ENCODE data around the gene PHPT1.
"Not testable (repeated sequence)": the region's sequence is repeated elsewhere in the genome, so short reads cannot be mapped to it uniquely, and the experiment has no call there.

The PHPT1 gene

DNA sequence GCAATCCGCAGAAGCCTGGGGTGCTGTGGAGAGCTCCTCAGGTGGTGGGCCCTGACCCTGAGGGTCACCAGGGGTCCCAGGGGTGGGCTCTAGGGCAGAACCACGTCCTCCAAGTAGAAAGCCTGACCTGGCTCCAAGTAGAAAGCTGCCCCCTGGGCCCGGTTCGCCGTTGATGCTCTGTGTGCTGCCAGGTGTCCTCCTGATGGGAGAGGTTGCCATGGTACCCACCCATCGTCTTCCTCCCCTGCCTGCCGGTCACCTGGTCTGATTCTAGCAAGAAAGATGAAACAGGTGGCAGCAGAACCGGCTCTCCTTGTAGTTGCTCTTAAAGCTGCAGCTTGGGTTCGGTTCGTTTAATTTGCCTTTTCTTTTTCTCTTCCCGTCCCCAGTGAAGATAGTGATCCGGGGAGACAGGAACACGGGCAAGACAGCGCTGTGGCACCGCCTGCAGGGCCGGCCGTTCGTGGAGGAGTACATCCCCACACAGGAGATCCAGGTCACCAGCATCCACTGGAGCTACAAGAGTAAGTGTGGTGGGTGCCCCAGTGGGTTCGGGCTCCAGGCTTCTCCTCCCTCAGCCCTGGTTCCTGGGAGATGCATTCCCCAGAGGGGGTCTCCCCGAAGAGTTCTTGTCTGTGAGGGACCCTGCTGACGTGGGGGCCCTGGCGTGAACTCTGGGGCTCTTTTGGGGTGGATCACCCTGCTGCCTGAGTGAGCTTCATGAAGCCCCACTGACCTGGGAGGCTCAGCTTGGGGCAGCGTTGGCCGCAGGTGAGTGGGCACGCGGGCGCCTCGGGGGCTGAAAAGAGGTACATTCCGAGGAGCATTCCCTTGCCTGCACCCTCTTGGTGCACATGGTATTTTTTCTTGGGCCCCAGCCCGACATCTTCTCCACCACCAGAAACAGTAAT lies 25.8 kb upstream of the PHPT1 start:
- DNase-seq: no peak

DNA sequence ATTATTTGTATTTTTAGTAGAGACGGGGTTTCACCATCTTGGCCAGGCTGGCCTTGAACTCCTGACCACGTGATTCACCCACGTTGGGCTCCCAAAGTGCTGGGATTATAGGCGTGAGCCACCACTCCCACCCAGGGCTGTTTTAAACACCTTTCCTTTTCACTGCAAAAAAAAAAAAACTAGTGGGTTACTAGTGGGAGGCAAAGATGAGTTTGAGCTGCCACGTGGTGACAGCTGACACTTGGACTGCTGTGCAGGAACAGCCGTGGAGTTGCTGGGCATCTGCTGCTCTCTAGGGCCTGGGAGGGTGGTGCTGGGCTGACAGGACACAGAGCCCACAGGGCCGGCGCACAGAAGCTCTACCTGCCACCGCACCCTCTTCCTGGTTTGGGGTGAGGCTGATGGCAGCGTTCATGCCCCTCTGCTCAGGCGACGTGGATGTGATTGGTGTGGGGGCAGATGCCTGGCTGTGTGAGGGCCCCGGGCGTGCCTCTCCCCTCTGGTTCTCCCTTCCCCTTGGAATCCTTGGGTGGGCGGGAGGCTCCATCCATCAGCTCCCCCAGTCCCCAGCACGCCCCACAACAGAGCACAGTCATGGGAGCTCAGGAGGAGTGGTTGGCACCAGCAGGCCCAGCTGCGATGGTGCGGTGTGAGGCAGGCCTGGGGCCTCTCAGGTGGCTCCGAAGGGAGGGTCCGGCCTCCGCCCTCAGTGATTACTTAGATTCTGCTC lies 24.5 kb upstream of the PHPT1 start:
- no peak for DNase-seq

DNA sequence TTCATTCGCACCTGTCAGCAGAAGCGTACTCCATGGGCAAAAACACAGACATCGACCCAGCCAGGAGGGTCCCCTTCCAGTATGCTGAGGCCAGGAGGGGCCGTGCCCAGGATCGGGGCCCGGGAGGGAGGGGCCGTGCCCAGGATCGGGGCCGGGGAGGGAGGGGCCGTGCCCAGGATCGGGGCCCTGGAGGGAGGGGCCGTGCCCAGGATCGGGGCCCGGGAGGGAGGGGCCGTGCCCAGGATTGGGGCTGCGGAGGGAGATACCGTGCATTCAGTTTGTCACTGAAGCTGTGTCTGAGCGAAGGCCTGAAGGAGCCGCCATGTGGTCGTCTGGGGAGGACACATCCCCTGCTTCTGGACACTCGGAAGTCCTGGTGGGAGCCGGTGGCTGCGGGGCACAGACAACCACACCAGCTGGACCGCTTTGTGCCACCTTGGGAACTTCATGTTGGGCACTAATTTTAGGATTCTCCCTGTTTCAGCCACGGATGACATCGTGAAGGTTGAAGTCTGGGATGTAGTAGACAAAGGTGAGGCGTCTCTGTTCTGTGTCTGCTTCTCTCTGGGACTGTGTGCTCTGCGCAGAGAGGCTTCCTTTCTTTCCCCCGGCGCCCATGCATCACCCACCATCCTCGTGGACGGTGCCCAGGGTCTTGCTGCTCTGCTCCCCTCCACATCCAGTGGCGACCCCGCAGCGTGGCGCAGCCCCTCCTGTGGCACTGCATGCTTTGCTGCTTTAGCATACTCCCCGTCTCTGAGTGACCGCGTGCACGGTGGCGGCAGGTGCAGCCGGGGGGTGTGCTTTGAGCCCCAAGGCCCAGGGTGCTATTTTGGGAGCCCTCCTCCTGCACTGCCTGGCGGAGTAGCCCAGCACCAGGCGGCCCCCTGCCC lies 23.7 kb upstream of the PHPT1 start:
- DNase-seq: no peak

DNA sequence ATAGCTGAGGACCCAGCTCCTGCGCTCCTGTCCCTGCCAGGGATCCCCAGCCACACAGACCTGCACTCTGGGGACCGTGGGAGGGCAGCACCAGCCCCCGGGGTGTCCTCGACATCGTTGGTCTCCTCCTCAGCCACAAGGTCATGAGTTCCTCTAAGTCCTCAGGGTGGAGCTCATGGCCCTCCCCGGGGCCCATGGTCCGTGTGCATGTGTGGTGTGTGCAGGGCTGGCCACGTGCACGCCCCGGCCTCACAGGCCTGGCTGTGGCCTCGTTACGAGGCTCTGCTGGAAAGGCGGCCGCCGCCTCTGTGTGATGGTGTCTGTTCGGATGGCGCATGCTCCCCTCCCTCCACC lies 23.0 kb upstream of the PHPT1 start:
- DNase-seq: no peak

DNA sequence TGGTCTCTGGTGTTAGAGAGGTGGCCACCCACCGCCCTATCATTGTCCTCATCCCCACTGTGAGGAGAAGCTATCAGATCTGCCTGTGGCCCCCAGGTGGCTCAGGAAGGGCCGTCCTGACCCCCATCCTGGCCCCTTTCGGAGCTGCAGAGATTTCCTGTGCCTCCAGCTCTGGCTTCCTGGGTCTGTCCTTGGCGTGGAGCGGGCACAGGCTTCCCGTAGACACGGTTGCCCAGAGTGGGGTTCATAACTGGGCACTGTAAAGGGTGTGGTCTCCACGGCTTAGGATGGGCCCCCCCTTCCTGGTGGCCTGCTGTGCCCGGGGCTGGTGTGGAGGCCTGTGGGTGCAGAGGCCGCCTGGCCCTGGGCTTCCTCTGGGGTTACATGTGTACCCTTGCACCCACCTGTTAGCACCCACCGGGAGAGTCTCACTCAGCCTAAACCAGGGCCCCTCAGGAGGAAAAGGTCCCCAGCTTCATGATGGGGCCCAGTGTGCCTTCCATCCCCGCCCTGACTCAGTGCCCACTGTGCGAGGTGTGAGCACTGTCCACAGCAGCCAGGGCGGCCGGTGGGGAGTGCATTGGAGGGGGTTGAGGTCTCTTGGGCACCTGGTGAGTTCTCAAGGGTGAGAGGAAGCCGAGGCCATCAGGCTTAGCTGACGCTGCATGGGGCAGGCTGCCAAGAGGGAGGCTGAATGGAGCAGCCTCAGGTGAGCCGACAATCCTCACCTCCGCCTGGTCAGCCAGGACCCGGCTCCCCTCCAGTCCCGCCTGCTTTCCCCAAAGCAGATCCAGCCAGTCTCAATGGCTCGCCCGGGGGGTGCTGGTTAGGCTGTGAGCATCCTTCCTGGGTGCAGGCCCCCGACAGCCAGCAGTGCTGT lies 22.3 kb upstream of the PHPT1 start:
- DNase-seq: no peak

DNA sequence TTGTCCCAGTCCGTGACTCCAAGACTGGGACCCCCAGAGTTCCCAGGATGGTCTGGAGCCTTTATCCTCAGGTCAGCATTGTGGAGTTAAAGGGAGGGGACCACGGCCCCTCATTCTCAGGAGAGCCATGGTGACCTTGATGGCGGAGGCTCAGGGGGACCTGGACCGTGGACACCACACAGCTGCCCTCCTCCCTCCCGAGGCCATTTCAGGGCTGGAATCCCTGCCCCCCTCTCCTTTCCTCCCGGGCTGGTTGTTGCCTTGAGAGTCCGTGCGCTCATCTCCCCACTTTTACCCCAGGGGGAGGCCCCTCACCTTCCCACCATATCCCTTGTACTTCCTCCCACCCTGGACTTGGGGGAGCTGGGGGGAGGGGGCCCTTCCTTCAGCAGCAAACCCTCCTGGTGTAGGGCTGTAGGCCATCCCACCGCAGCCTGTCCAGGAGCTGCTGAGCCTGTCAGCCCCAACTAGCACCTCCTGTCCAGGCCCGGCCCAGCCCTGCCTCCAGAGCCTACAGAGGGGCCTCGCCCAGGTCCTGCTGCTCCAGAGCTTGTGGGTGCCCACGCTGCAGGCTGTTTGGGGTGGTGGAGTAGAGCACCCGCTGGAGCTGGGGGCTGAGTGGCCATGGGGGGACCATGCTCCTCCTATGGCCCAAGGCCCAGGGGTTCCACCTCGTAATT lies 21.3 kb upstream of the PHPT1 start:
- DNase-seq: no peak

DNA sequence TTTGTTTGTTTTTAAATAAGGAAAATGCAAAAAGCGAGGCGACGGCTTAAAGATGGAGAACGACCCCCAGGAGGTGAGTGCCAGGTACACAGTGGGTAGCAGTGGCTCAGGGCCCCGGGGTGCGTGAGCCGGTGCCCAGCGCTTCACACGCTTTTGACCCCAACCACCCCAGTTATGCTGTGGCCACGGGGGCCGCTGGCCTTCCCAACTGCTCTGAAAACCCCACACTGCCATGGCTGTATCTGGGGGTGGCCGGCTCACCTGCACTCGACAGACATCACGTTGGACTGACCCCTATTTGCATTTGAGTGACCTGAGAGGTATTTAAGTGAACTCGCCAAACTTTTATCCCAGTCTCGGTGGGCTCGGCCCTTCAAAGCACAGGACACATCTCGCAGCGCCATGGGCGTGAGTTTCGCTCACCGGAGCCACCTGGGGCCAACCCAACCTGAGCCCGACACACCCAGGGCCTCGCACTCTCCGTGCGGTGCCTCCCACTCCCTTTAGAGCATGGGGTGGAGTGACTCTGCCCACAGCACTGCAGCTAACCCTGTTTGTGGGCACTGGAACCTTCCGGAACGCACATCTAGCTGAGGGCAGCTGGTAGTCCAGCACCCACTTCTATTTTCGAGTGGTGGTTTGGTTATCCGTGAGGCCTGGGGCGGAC lies 20.6 kb upstream of the PHPT1 start:
- DNase-seq: no peak

DNA sequence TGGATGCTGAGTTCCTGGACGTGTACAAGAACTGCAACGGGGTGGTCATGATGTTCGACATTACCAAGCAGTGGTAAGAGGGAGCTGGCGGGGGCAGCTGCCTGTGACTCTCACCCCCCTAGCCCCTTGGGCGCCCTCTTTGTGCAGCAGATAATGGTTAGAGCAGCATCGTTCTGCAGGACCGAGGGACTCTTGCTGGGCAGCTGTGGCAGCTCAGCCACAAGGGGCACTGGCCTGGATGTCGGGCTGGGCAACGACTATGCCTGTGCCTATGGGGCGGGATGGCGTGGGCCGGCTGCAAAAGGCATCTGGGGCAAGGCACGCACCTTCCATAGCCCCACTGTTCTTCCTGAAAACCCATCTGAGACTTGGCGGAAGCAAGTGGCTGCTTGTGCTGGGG lies 19.8 kb upstream of the PHPT1 start:
- no peak for DNase-seq

DNA sequence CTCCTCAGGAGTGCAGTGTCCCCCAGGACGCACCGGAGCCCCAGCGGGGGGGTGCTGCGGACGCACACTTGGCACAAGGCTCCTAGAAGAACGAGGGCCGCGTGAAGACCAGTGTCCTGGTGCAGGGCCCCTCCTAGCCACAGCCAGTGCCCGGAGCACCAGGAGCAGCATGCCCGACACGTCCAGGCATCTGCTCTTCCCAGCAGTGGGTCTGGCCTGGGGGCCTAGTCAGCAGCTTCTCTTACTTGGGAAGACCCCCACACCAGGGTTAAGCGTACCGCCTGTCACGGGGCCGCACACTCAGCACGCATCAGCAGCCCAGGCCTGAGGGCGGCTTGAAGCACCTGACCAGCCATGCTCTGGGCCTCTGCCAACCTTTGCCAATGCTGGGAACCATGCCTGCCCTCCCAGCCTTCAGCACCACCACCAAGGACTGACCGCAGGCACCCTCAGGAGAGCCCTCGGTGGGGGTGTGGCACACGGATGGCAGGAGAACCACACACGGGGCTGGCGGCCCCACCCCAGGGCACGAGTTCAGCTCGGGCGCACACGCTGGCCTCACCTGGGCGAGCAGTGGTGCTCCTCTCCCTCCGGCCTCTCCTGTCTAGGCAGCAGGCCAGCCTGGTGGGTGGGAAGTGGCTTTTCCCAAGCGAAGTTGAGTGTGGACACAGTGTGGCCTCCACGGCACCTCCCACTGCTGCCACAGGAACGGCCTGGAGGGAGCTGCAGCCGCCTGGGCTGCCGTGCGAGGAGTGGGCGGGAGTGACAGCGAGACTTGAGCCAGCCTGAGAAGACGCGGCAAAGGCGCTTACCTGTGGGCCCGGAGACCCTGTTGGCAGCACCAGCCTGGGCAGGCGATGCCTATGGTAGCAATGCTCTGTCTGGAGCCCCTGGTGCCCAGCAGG lies 19.0 kb upstream of the PHPT1 start:
- no peak for DNase-seq

DNA sequence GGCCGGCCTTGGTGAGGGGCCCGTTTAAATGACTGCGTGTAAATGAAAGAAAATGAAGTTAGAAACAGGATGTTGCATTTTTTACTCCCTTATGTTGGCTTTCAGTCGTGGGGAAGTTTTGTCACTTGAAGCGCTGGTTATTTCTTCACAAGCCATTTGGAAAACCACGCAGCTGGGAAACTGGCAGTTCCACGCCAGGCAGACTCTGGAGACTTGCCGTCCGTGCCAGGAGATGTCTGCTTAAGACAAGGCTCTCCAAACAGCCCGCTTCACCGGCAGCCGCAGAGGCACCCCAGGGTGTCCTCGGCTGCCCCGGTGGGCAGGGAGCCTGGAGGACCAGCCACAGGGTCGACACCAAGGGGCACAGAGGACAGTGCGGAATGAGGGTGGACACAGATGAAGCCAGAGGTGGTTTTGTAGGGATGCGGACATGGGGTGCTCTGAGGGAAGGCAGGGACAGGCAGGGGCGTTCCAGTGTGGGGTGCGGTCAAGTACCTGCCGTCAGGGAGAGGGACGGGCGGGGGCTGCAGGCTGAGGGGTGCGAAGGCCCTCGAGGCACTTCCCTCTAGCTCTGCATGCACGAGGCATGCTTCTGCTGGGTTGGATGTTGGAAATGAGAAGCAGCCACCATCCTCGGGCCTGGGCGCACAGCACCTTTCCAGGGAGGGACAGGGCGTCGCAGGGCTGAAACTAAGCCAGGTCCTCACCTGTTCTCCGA lies 18.0 kb upstream of the PHPT1 start:
- DNase-seq: no peak

DNA sequence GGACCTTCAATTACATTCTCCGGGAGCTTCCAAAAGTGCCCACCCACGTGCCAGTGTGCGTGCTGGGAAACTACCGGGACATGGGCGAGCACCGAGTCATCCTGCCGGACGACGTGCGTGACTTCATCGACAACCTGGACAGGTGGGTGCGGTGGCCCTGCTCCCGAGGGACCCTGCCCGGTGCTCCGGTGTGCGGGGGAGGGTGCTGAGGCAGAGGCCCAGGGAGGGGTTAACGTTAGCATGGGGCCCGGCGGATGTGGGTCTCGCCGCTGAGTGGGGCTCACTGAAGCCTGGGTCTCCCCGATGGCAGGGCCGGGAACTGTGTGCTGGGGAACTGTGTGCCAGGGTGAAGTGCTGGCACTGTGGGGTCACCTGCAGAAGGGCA lies 17.5 kb upstream of the PHPT1 start:
- no peak for DNase-seq

DNA sequence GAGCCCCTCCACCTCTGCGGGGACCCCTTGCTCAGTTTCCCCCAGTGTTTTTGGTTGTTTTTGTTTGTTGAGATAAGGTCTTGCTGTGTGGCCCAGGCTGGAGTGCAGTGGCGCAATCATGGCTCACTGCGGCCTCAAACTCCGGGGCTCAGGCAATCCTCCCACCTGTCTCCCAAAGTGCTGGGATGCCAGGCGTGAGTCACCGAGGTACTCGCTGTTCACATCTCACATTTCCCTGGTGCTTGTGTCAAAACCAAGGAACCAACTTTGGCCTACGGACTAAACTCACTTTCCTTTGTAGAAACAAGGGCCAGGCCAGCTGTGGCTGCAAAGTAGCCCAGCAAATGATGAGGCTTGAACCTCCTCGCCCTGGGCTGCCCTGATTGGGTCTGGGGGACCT lies 16.6 kb upstream of the PHPT1 start:
- no peak for DNase-seq

DNA sequence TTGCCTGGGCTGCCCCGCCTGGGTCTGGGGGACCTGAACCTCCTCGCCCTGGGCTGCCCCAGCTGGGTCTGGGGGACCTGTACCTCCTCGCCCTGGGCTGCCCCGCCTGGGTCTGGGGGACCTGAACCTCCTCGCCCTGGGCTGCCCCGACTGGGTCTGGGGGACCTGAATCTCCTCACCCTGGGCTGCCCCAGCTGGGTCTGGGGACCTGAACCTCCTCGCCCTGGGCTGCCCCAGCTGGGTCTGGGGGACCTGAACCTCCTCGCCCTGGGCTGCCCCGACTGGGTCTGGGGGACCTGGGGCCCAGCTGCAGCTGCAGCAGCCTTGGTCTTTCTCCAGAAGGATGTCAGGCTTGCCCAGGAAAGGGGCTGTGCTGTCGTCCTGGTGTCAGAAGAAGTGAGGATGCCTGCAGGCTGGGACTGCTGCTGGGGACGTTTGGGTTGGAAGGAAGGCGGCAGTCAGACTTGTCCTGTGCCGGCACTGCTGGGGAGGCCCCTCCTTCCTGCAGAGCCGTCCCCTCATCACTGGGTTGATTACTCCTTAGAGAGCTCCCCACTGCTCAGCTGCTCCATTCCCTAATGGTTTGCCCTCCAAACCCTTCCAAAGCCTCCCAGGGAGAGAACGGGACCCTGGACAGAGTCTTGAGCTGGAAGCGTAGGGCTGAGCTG lies 15.7 kb upstream of the PHPT1 start:
- DNase-seq: not testable (repeated sequence)

DNA sequence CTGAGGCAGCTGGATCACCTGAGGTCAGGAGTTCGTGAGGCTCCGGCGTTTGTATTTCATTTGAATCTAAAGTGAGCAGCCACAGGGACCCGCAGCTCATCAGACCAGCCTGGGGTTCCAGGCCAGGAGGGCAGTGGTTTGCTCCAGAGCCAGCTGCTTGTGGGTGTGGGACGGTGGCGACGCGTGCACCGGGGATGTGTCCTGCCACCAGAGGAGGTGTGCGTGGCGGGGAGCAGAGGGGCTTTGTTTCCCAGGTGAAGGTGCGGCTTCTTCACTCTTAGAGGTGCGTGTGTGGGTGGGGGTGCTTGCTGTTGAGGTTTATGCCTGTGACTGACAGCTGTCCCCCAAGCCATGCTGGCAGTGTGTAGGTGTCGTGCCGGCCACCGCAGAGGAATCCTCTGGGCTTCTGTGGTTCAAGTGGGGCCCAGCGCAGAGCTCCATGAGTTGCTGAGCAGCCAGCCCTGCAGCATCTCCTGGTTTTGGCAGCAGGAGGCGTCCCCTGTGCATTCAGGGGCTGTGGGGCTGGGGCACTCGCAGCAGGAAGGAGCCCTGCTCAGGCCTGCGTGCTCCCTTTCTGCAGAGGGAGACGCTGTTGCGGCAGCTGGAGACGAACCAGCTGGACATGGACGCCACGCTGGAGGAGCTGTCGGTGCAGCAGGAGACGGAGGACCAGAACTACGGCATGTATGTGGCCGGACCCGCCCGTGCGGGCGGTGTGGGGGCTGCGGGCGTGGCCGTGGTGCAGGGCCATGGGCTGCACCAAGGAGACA lies 13.9 kb upstream of the PHPT1 start:
- no peak for DNase-seq

DNA sequence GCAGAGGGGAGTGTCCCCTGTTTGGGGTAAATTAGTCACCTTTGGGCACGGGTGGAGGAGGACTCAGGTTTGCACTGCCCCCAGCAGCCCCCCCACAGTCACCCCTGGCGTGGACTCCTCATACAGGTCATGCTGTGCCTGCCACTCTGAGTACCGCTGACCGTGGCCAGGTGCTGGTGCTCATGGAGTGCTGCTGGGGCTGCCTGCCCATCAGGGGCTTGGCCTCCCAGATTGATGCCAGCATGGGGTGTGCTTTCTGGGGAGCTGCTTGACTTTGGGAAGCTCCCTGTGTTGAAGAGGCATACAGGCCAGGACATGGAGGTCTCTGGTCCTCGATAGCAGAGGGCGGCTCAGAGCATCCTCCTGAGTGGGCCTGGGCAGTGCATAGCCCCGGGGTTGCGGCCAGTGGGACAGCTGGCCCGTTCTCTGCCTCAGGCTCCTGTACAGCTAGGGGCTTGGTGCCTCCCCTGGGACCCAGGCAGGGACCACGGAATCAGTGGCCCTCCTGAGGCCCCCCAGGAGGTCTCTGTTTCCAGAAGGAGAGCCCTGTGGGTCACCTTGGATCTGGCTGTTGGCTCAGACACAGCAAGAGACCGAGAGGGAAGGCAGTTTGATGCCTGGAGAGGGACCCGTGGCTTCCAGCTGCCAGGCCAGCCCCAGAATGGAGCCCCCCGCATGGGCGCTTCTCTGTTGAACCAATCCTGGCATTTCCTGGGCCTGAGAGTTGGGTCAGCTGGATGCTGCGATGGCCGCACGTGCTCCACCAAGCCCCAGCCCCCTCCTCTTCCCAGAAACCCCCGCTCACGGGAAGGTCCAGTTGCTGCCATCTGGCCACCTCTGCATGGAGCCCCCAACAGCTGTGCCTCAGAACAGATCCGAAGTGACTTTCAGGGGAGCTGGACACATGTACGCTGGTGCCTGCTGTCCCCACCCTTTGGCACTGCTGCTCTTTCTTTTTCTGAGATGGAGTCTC lies 13.0 kb upstream of the PHPT1 start:
- no peak for DNase-seq

DNA sequence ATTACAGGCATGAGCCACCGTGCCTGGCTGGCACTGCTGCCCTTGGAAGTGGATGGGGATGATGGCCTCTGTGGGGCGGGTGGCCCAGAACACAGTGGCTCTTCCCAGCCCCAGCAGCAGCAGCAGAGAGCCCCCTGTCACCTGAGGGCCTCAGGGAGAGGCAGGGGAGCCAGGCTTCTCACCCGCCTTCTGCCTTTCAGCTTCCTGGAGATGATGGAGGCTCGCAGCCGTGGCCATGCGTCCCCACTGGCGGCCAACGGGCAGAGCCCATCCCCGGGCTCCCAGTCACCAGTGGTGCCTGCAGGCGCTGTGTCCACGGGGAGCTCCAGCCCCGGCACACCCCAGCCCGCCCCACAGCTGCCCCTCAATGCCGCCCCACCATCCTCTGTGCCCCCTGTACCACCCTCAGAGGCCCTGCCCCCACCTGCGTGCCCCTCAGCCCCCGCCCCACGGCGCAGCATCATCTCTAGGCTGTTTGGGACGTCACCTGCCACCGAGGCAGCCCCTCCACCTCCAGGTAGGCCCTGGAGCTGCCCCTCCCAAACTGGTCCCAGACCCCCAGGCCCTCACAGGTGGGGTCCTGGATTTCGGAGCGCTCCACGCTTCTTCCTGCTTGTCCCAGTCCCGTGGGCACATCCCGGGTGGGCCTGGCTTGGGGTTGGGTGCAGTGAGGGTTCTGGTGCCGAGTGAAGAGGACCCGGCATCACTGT lies 11.9 kb upstream of the PHPT1 start:
- no peak for DNase-seq
